Esophagus squamous epithelium (tissue), 5 donors: ENCODE measurements around the gene ARPP19. TPM values are rescaled to one million over a fixed set of nuclear protein-coding genes. Genes with fewer than 3 reads are reported as not detected.
"Not testable (repeated sequence)": the region's sequence is repeated elsewhere in the genome, so short reads cannot be mapped to it uniquely, and the experiment has no call there.

ENCODE experiments used
- DNase-seq: peaks from one replicate; lab custom pipeline; 2025; lab: John Stamatoyannopoulos, UW
- H3K27ac ChIP-seq, 4 donors: fragments of 200-600 bp; sonication (generic); one replicate each; pipeline ENCODE4 v1.5.1; 2016 to 2019; ENCODE audit warnings: mild to moderate bottlenecking in 1 of 4
- H3K27me3 ChIP-seq, 4 donors: fragments of 200-600 bp; sonication (generic); 1 replicate in 3 of 4; 2 replicates in 1 of 4; pipeline versions ENCODE4 v1.5.1 to v1.6.0; 2017 to 2021; ENCODE audit warnings: antibody characterized with exemption in 1 of 4
- H3K36me3 ChIP-seq, 3 donors: fragments of 200-600 bp; sonication (generic); one replicate each; pipeline ENCODE4 v1.5.1; 2016 to 2019
- H3K4me1 ChIP-seq, 3 donors: fragments of 200-600 bp; sonication (generic); one replicate each; pipeline ENCODE4 v1.5.1; 2017 to 2019
- H3K4me3 ChIP-seq, 4 donors: fragments of 200-600 bp; sonication (generic); 1 replicate in 3 of 4; 2 replicates in 1 of 4; pipeline ENCODE4 v1.5.1; 2016 to 2019; ENCODE audit warnings: mild to moderate bottlenecking in 2 of 4, moderate library complexity in 1 of 4
- H3K9me3 ChIP-seq, 3 donors: fragments of 200-600 bp; sonication (generic); one replicate each; pipeline ENCODE4 v1.5.1; 2016 to 2019
- CTCF ChIP-seq, 6 experiments: fragments of 450-650 bp in 4 of 6; fragments of 200-600 bp in 2 of 6; sonication (generic) in 2 of 6; IDR thresholded peaks; one replicate each; pipeline ENCODE4 v1.5.1; 2016 to 2019; ENCODE audit warnings: antibody characterized with exemption in 6 of 6, mild to moderate bottlenecking in 4 of 6, moderate library complexity in 4 of 6
- POLR2A ChIP-seq, 4 donors: fragments of 450-650 bp; IDR thresholded peaks; one replicate each; pipeline ENCODE4 v1.6.1; 2017; ENCODE audit warnings: antibody characterized with exemption in 4 of 4, mild to moderate bottlenecking in 4 of 4, moderate library complexity in 3 of 4
- WGBS, 2 donors: methylation state at CpG; one replicate each; pipeline ENCODE4 v1.1.5; 2018; 5-methylcytosine and 5-hydroxymethylcytosine counted together
- intact Hi-C: fragments of 100-400 bp; cut with DNase I; formaldehyde crosslinking; loops from one replicate; pipeline ENCODE4 v1.15.0; 2022
- total RNA-seq, 4 donors: library from RNA; depleted of rRNA; stranded (reverse); fragments of >200 nt; gene quantifications; one replicate each; pipeline ENCODE4 v1.1.0, GENCODE V29; 2016
- donor health status: DM: yes; HTN: yes; CAD: no.

ARPP19 gene
- total RNA-seq, 4 donors from 2014 or later, result 44.1 to 114 (median 105) TPM

DNA sequence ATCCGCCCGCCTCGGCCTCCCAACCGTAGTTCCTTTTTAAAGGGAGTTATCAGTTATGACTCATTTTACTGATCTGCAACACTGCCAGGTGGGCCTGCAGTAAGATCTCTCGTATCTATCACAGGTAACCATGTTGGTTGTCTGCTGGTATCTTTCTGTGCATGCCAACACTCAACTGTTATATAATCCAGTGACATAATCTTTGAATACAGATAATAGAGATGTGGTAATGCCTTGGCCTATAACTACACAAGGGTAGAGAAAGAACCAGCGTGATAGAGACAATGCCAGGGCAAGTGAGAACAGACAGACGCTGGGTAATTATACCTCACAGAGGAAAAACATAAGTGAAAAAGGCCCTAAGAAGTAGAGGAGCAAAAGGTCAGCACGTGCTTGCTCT, 11.0 kb upstream of the ARPP19 start:
- no peak overlapping the region for H3K4me3 ChIP-seq
- H3K27me3 ChIP-seq, result no peaks in the 10 kb centered on the region
- H3K27ac ChIP-seq, result no peak overlapping the region
- intact Hi-C loops, result no loop called here
- no peaks in the 10 kb centered on the region for H3K9me3 ChIP-seq
- 64 to 65% methylated on average over 8 of the region's 8 CpGs for WGBS, 2 donors
- TF ChIP-seq POLR2A (IDR thresholded peaks at IDR 0.05) (no peak), CTCF (IDR thresholded peaks at IDR 0.05) (no peak)
- no peak for DNase-seq
- H3K36me3 ChIP-seq, result peaks cover 0 to 52% (median 14%) of the 10 kb centered on the region in 3 donors
- H3K4me1 ChIP-seq, result no peaks in the 10 kb centered on the region

GRCh38 chr15:52576692-52577091, 7.9 kb upstream of the ARPP19 start:
- Histone ChIP-seq H3K4me1 (no peaks in the 10 kb centered on the region), H3K27ac (no peak overlapping the region), H3K4me3 (no peak overlapping the region), H3K36me3 (peaks cover 0 to 21% (median 0%) of the 10 kb centered on the region in 3 donors), H3K27me3 (no peaks in the 10 kb centered on the region), H3K9me3 (no peaks in the 10 kb centered on the region)
- DNase-seq, result no peak
- no peak for TF ChIP-seq CTCF (IDR thresholded peaks at IDR 0.05)
- no peak for TF ChIP-seq POLR2A (IDR thresholded peaks at IDR 0.05)
- intact Hi-C loops, result no loop called here
- 90 to 91% methylated on average over 2 of the region's 2 CpGs for WGBS, 2 donors

GRCh38 chr15:52575573-52575972, 6.7 kb upstream of the ARPP19 start:
- intact Hi-C loops, DNase-seq, H3K4me3 ChIP-seq, H3K27ac ChIP-seq, H3K9me3 ChIP-seq, H3K4me1 ChIP-seq, H3K27me3 ChIP-seq: not testable (repeated sequence)
- 81 to 84% methylated on average over 4 to 5 of the region's 7 CpGs for WGBS, 2 donors
- peaks cover 0 to 17% (median 0%) of the 10 kb centered on the region in 3 donors for H3K36me3 ChIP-seq

GRCh38 chr15:52575072-52575471, 6.2 kb upstream of the ARPP19 start:
- Histone ChIP-seq H3K9me3 (no peaks in the 10 kb centered on the region), H3K36me3 (peaks cover 0 to 15% (median 0%) of the 10 kb centered on the region in 3 donors), H3K4me3 (no peak overlapping the region), H3K27me3 (no peaks in the 10 kb centered on the region), H3K27ac (no peak overlapping the region), H3K4me1 (no peaks in the 10 kb centered on the region)
- TF ChIP-seq CTCF (IDR thresholded peaks at IDR 0.05) (no peak), POLR2A (IDR thresholded peaks at IDR 0.05) (no peak)
- no peak for DNase-seq
- intact Hi-C loops, result no loop called here
- WGBS, 2 donors, result 76 to 84% methylated on average over 2 of the region's 2 CpGs

GRCh38 chr15:52574623-52575022, 5.8 kb upstream of the ARPP19 start:
- 85 to 89% methylated on average over 3 of the region's 3 CpGs for WGBS, 2 donors
- H3K27me3 ChIP-seq, intact Hi-C loops, H3K4me1 ChIP-seq, DNase-seq, H3K4me3 ChIP-seq, H3K27ac ChIP-seq, H3K9me3 ChIP-seq: not testable (repeated sequence)
- H3K36me3 ChIP-seq, result peaks cover 0 to 10% (median 0%) of the 10 kb centered on the region in 3 donors

GRCh38 chr15:52567871-52568600, 794 bp downstream of the ARPP19 start:
- Histone ChIP-seq H3K36me3 (no peaks in the 10 kb centered on the region), H3K27ac (peak overlapping the region; percentile 91 to 98 (median 96)), H3K9me3 (no peaks in the 10 kb centered on the region), H3K4me1 (peaks cover 5 to 51% (median 30%) of the 10 kb centered on the region in 3 donors), H3K4me3 (peak overlapping the region; percentile 62 to 88 (median 83)), H3K27me3 (no peaks in the 10 kb centered on the region)
- WGBS, 2 donors, result 2% methylated on average over 25 of the region's 25 CpGs
- intact Hi-C loops, result no loop called here
- DNase-seq, result no peak
- no peak for TF ChIP-seq CTCF (IDR thresholded peaks at IDR 0.05)
- TF ChIP-seq POLR2A (IDR thresholded peaks at IDR 0.05), result no peak
